T-helper 1 cell (primary cell): ENCODE results near the gene DUSP12.

Experiments used
- DNase-seq, 5 donors: peaks; one replicate each; pipeline ENCODE4 v3.0.0-alpha.2; 2012 to 2020

The DUSP12 gene

GRCh38 chr1:161770250-161770649 lies 20.7 kb downstream of the DUSP12 start:
- no peak for DNase-seq

DNA sequence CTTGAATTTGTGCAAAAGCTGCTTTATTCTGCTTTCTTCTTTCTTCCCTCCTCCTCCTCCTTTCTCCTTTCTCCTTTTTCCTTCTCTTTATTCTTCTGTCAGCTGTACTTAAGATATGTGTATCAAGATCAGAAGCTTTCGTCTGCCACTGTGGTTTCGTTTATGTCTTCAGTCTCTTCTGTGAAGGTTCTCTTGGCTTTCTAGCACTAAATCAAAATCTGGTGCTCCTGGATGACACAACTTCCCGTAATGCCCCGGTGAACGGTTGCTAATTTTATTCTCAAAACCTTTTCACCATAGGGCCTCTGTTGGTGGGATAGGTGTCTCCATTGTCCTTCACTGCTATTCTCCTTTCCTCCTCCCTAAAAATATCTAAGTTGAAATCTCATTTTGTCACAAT lies 21.6 kb downstream of the DUSP12 start:
- peak in 1 of 5 donors; percentile 49 for DNase-seq

- DNase-seq = no peak
Measured at GRCh38 chr1:161771973-161772372, 22.4 kb downstream of the DUSP12 start.

- DNase-seq = peak in 1 of 5 donors; percentile 17
Measured at GRCh38 chr1:161772397-161772796, 22.8 kb downstream of the DUSP12 start.

DNA sequence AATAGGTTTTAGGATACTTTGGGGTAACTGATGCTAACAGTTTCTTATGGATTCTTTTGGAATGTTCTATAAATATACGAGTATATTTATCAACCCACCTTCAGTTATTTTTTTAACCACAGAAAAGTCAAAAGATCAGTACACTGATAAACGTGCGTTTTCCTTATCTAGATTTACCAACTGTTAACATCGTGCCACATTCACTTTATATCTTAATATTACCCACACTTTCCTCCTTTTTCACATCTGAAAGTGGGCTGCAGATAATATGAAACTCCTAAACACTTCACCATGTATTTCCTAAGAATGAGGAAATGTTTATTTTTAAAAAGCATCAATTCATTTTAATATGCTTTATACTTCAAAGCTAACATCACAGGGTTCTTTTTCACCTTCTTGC lies 24.2 kb downstream of the DUSP12 start:
- DNase-seq = no peak

GRCh38 chr1:161777261-161777660 lies 27.7 kb downstream of the DUSP12 start:
- no peak for DNase-seq

GRCh38 chr1:161778522-161778921 lies 28.9 kb downstream of the DUSP12 start:
- DNase-seq = no peak

- no peak for DNase-seq
Measured at GRCh38 chr1:161779393-161779792, 29.8 kb downstream of the DUSP12 start.

DNA sequence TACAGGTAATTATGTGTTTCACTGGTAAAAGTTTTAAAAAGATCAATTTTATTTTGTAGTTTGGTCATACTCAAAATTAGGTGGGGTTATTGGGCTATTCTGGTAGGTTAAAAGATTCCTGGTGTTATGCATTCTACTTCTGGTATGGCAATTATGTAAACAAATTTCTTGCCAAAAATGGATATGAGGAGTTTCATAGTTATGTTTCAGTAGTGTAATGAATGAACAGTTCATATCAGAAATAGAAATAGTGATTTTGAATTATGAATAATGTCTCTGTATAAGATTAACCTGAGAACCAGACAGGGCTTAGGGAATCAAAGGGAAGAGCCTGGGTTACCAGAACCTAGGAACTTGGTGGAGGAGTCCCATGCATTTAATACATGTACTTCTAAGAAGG lies 32.4 kb downstream of the DUSP12 start:
- DNase-seq = no peak

GRCh38 chr1:161782886-161783285 lies 33.3 kb downstream of the DUSP12 start:
- DNase-seq = no peak

DNA sequence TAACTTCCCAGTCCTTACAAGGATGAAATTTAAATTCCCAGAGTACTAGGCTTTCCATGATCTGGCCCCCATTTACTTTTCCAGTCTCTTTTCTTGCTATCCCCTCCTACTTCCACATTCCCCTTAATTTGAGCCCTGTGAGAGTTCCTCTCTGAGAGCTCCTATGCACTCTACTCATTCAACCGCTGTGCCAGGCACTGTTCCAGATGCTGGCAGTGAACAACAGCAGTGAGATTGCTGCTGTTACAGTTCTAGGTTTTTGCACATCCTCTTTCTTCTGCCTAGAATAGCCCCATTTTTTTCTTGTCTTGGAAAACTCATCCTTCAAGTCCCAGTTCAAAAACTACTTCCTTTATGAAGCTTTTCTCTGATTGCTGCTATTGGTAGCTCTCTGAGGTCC lies 35.4 kb downstream of the DUSP12 start:
- DNase-seq = no peak

DNA sequence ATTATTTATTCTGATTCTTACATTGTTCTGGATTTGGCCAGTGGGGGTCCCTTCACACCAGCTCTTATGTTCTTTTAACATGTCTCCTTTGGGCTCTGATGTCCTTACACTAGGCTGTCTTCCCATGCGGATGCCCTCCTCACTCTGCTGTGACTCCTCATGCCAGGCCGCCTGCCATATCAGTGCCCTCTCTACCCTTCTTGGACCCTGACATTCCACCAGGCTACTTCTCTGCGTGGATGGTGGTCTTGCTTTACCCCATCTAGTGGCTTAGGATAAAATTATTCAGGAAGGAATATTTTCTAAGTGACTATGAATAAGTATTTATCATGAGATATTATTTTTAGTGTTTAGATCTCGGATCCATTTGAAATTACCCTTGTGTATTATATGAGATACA lies 37.8 kb downstream of the DUSP12 start:
- DNase-seq = no peak

DNA sequence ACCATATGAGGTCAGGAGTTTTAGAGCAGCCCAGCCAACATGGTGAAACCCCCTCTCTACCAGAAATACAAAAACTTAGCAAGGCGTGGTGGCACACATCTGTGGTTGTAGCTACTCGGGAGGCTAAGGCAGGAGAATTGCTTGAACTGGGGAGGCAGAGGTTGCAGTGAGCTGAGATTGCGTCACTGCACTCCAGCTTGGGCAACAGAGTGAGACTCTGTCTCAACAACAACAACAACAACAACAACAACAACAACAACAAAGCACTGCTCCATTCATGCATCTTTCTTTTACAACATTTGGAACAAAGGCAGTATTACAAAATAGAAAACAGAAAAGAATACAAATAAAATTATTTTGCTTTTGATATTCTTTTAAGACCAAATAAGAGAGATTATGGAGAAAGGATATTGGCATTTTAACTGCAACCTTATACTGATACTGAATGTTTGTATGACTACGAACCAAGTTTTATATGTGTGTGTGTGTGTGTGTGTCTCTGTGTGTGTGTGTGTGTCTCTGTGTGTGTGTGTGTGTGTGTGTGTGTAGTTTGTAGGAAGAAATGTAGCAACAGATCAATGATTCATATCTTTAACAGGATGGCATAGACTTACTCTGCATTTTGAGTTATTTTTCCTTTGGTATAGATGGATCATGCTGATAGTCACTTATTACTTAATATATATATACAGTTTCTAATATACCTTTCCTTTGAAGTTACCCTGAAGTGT lies 41.2 kb downstream of the DUSP12 start:
- DNase-seq = no peak

- DNase-seq = no peak
Measured at GRCh38 chr1:161791904-161792655, 42.5 kb downstream of the DUSP12 start.

DNA sequence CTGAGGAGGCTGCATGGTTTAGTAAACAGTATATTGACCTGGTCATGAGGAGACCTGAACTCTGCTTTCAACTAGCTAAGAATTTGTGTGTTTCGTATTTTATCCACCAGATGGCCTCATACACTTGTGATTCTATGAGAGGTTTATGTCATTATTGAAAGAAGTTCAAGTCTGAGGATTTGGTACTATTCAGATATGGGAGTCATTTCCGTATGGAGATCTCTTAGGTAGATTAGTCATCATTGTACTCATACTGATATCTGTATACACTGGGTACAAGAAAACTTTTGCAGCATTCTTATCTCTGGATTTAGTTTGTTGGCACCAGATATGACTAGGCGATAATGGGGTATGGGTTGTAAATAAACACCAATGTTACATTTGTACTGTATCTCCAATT lies 43.2 kb downstream of the DUSP12 start:
- peak in 1 of 5 donors; percentile 78 for DNase-seq

DNA sequence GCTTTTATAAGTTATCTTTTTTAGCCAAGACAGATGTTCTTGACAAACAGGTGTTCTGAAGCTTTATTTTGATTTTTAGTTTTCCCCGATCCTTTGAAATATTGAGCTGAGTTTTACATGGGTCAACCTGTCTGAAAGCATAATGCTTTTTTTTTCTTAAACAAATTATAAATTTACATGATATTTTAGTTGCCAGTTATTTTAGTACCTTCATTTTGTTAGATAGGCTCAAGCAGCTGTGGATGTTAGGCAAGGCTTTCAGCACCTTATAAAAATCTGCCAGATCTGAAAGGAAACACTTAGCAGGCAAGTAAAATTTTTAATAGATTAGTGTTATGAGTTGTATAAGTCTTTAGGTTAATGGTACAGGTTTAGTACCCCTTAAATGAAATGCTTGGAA lies 50.2 kb downstream of the DUSP12 start:
- no peak for DNase-seq

GRCh38 chr1:161801955-161802354 lies 52.4 kb downstream of the DUSP12 start:
- no peak for DNase-seq

GRCh38 chr1:161803181-161803580 lies 53.6 kb downstream of the DUSP12 start:
- no peak for DNase-seq

DNA sequence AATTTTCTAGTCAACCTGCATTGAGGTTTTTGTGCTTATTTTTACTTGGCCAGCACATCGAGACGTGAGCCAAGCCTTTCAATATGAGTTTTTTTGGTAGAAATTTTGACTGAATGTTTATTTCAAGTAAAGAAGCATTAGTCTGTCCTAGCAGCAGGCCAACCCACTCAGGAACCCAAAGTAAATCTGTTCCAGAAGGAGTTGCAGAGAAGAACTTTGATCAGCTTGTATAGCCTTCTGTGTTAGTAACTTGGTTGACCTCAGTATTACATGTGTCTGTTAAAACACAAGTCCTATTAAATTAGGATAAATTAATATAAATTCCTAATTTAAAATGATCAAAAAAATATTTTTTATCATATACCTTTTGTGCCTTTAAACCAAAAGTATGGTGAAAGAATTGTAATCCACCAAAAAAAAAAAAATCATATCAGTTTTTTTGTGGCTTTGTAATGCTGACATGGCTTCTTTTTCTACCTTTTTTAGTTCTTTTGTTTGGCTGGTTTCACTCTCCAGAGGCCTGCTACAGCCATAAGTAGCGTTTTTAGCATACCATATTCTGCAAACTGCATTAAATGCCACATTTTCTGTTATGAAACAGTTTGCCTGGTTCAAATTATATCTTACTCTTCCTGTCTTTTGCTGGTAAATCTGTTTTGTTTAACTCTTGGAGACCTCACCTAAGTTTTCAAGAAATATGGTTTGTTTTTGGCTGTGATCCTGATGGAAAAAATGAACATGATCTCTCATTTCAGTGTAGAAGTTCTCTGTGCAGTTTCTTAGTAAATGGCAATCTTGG lies 56.0 kb downstream of the DUSP12 start:
- DNase-seq = no peak
